HG02763 (cell line): ENCODE data around the gene SLC25A22.

Experiments used
- ATAC-seq: cut with Tn5 transposase; IDR thresholded peaks from one replicate; pipeline ENCODE4 v1.9.1; 2021; ENCODE audit warnings: mild to moderate bottlenecking, moderate library complexity; ENCODE audit not compliant: unreplicated experiment

The SLC25A22 gene

DNA sequence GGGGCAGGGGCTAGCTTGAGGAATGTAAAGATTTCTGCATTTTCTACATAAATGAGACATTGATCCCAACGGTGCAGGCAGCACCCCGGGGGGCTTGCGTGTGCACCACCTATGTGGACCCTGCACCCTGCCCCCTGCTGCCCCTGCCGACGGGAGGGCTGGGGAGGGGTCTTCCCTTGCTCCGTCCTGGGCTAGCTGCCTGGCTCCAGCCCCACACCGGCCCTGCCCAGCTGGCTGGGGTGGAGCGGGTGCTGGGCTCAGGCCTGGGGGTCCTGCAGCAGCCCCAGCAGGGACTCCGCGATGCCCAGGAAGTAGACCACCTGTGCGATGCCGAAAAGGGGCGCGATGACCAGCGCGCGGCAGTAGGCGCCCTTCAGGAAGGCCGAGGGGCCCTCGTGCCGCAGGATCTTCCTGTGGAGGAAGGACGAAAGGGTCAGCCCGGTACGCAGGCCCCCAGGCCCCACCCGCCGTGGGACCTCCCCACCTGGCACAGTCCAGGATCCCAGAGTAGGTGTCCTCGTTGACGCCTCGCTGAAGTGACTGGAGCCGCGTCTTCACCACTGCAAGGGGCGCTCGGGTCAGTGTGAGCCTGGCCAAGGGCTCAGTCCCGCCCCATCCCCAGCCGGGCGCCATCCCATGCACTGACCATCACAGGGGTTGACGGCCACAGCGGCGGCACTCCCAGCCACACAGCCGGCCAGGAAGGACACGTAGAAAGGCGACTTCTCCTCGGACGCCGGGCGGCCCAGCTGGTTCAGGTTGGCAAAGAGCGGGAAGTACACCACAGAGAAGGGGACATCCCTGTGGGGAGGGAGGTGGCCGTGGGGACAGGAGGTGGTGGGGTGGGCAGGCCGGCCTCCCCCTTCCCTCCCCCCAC is 6.2 kb downstream of the SLC25A22 start:
- ATAC-seq, result no peak

DNA sequence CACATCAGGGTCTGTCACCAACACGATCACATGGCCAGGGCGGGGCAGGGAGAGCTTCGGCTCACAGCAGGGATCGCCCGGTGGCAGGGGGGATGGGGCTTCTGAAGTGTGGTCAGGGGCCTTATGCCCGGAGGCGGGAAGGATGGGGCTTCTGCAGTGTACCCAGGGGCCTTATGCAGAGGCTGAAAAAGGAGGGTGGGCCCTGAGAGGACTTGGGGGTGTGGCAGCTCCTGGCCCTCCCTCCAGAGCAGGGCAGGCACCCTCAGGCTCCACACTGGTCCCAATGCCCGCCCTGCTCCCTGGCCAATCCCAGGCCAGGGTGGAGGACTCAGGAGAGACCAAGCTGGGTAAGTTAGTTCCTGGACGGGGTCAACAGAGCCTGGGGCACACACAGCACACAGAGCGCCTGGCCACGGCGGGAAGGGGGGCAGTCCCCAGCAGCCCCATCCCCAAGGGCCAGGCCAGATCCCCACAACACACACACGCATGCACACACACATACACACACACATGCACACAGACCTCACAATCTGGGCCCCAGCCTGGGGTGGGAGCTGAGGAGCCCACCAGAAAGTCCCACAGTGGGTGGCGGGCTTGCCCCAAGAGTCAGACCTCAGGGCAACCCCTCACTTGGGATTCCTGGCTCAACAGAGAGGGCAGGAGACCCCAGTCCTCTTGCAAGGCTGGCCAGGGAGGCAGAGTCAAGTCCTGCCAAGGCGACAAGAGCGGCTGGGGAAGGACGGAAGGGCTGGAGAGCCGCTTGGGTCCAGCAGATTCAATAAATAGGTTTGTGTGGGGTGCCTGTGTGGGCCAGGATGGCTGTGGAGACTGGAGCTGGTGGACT is 7.1 kb downstream of the SLC25A22 start:
- ATAC-seq, result no peak

DNA sequence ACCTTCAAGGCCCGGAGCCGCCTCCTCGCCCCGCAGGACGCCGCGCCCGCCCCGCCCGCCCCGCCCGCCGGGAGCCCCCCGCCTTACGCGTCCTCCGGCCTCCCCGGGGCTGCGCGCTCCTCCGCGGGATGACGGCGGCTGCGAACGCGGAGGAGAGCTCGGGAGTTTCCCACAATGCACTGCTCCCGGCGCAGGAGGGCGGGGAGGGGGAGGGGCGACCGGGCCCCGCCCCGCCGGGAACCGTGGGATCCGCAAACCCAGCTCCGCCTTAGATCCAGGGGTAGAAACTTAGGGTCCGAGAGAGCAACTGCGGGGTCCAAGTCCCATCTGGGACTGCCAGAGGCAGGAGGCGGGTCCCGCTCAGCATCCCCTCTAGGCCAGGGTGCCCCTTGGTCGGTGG is 8.1 kb downstream of the SLC25A22 start, which contains the start of gene CEND1:
CEND1 (minus strand) TSS at position 148 of the 400 bp plus-strand sequence. CDS start 1,514 bp downstream, outside the sequence.
- ATAC-seq, result no peak

DNA sequence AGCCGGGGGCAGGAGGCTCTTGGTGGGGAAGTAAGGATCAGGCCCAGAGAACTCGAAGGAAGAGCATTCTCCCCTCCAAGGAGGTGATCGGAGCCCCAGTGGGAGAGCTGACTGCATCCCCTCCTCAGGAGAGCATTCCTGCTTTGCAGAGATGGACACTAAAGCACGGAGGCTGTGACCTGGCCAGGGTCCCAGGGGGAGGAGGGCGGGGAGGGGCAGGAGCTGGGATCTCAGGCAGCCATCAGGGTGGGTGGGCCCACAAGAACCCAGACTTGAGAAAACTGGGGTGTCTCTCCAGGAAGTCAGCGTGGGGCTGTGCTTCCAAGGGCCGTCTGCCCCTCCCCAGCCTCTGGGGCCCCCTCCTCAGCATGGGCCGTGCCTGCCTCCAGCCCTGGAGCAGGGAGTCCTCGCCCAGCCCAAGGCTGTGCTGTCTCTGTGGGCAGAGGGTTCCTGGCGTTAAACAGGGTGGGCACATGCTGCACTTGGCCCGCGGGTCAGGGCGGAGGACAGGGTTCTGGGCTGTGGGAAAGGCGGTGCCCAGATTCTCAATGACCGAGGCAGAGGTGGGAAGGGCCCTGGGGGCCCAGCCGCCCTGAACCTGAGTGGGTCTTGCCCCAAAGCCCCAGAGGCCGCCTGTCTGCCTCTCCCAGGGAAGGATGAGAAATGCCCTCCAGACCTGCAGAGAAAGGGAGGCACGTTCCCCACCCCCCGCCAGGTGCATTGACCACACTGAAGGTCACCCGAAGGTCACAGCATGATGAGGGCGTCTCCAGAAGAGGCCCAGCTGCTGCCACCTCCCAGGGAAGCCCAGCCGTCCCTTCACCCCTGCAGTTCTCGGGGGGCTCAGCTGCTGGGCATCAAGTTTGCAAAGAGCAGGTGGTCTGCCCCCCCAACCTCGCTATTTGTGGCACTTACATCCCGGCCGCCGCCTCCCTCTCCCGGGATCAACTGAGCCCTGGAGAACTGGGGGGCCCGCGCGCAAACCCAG is 8.8 kb downstream of the SLC25A22 start:
- no peak for ATAC-seq

DNA sequence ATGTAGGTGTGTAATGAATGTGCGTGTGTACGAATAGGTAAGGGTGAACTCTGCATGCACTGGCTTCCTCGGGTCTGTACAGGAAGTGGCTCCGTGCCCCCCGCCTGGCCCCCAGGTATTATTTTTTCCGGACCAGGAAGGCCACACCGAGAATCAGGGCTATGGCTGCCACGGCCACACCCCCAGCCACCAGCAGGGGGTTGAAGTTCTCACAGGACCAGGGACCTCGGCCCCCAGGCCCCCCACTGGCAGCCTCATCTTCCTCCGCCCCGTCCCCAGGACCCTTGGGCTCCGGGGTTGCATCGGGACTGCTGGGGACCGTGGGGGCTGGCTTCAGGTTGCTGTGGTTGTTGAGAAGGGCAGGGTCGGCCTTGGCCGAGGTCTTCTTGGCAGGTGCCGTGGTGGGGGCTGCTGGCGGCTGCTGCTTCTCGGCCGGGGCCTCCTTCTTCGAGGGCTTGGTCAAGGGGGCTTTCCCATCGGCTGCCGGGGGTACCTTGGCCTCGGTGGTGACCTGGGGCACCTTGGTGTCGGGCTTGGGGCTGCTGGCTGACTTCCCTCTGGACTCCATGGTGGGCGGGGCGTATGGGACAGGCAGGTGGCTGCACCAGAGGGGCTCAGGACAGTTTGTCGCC is 10.0 kb downstream of the SLC25A22 start:
- no peak for ATAC-seq

DNA sequence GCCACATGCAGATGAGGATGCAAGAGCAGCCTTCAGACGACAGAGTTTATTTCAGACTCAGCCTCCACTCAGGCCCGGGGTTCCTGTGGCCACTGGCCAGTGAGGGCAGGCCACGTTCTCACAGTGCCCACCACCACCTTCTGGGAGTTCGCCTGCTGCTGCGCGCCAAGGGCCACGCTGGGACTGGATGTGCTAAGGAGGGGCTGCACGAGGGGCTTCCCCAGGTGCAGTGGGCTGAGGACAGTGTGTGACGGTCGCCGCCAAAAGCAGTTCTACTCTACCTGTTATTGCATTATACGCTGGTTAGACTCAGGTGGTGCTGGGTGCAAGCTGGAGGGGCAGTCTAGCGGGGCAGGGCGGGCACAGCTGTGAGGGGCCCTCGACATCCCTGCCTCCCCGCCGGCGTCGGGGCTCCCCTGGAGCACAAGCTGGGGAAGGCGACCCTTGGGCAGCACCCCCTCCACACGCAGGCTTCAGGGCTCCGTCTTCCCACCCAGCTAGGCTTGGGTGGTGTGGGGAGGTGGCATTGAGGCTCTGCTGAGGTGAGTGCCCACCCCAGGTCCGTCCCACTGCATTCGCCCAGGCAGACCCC is 10.9 kb downstream of the SLC25A22 start:
- ATAC-seq, result no peak

DNA sequence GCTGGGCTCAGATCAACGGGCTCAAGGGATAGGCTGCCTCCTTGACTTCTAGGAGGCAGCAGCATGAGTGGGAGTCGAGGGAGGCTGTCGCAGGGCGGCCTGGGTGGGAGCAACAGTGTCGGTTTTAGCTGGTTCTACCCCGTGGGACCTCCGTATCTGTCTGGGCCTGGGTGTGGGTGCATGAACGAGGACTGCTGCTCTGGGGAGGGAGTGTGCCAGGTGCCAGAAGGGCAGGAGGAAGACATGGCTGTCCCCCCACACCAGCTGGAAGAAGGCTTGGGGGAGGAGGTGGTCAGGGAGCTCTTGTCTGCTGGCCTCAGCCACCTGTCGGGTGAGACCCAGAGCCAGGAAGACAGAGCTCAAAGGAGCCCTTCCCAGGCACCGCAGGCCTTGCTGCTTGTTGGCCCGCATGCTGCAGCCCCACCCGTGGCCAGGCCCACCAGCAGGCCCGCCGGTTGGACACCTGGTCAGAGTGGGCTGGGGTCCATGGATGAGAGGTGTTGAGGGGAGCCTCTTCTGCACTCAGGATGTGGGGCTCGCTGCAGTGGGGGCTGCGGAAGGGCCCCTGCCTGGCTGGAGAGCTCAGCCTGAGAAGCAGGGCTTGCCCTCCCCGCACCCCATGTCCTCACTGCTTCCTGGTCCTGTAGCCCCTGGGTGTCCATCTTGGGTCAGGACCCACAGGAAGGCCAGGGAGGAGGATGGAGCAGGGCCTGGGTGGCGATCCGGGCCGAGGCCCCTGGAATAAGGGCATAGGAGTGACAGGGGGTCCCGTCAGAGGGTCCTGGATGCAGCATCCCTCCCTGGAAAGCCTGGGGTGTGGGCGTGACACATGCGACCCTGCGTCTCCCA is 11.6 kb downstream of the SLC25A22 start:
- no peak for ATAC-seq

DNA sequence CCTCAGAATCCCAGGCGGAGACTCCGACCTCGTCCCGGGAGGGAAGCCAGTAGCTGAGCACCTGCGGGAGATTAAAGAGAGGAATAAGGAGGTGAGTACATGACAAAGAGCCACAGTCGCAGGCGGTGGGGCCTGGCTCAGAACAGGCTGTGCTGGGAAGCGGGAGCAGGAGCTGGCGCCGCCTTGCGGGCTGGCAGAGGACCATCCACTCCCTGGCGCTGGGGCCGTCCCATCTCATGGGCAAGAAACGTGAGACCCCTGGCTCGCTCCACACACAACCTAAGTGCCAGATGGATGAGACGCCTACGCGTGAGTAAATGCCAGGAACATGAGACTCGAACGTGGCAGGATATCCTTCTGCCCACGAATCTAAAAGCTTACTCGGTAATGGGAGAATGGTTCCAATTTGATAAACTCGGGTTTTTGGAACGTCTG is 14.5 kb downstream of the SLC25A22 start:
- ATAC-seq, result no peak

DNA sequence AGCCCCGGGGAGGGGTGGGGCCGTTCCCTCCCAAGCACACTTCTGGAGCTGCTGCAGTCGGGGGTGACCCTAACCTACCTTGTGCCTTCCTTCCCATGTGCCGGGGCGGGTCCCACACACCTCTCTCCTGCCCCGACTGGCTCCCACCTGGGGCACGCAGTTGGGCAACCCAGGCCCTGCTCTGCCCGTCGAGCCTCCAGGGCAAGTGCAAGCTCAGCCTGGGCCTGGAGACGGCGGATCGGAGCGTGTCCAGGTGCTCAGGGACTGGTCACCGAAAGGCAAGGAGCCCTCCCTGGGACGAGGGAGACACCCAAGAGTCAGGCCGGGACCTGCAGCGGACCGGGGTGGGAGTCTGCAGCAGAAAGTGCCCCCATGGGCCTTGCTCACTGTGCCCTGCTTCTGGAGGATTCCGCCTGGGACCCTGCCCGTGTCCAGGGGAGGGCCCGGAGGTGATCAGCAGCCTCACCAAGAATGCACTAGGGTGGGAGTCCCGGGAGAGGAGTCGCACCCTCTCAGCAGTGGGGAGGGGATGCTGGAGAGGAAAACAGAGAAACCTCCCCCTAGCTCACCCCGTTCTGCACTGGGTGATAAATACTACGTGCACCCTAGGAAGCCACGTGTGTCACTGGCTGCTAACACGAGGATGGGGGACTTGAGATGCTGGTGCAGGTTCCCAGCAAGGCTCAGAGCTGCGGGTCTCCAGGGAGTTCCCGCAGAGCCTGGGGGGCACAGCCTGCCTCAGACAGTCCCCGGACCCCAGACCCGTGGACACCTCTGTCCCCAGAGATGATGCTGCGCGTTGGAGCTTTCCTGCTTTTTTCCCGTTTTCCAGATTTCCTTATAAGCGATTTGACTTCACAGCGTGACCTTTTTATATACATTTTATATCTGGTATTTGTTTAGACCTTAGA is 15.6 kb downstream of the SLC25A22 start:
- ATAC-seq, result no peak

DNA sequence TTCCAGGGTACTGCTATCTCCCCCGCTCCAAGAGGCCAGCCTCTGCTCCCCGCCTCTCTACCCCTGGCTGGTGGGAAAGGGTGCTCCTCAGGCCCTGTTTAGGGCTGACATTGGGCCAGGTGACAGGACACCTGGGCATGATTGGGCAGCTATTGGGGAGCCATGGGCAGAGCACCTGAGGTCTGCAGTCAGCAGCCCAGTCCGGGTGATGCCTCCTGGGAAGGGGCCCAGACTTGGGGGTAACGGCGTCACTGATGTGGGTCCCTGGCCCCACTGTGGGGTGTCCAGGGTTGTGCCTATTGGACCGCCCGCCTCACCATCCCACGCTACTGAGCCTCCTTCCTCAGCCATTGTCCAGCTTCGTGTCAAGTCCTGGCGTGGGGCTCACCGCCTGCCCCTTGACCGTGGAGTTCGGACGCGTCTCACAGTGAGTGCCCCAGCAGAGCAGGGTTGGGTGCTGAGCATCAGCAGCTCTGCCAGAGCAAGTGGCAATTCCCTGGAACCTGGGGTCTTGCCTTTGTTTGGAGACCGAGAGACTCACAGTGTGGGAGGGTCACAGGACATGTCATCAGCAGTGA is 18.0 kb downstream of the SLC25A22 start:
- ATAC-seq, result no peak

DNA sequence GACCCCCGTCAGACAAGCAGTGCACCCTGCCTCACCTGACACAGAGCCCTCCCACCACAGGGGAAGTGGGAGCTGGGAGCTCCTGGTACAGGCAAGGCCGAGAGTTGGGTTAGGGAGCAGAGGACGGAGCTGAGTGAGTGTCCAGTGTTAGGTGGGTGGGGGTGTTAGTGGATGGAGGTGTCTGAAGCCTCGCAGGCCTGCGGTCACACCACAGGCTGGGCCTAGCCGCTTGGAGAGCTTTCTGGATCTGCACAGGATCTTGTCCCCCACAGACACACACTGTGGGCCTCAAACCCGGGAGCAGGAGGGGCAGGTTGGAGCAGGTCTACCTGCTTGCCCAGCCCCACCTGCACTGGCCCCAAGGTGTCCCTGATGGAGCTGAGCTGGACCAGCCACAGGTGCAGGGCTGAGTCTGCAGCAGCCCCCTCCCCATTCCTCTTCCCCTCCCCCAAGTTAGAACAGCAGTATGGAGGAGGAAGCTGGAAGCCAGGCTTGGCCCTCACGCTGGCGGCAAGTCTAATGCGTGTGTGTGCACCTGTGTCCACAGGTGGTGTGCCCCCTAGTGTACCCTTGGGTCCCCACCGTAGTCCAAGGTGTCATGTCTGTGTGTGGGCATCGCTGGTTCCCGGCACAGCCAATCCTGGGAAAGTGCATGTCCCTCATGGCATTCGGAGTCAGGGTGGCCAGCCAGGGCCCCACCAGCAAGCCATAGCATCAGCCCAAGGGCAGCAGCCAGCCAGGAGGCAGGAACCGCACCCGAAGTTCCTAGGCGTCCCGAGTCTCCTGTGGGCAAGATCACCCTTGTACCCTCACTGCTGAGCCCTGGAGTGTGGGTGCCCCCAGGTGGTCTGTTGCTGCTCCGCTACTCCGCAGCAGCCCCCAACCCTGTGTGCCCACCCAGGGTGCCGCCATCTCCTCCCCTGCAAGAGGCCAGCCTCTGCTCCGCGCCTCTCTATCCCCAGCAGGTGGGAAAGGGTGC is 18.8 kb downstream of the SLC25A22 start:
- no peak for ATAC-seq

DNA sequence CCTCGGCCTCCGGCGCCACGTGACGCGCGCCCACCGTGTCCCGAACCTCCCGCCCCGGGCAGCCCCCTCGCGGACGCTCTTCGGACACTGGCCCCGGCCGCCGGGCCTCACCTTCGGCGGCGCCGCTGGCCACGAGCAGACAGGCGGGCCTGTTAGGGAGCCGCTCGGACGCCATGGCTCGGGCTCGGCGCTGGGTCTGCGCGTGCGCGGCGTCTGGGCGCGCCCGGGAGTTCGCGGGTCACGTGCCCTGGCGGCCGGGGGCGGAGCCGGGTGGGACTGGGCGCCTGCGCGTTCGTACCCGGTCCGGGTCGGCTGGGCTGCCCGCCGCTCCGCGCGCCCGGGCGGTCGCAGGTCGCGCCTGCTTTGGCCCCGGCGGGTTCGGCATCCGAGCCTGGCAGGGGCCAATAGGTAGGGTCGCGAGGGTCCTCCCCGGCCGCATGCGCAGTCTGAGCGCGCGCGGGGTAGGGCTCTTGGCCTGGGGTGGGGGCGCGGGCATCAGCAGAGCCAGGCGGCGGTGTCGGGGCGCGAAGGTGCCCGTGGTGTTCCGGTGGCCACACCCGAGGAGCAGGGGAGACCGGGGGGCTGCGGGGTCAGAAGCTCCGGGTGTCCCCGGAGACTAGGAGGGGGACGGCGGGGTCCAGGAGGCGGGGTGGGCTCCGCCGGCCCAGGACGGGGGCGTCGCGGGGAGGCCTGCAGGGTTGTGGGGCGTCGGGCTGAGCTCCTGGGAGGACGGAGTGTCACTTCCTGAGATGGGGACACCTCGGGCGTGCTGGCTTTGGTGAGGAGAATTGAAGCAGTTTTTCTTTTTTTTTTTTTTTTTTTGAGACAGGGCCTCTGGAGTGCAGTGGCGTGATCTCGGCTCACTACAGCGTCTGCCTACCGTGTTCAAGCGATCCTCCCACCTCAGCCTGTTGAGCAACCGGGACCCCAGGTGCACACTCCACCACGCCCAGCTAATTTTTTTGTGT is 20.5 kb downstream of the SLC25A22 start, which contains the start of gene GATD1:
GATD1 (minus strand) TSS at position 200 of the 968 bp plus-strand sequence; CDS start at position 175, 25 bp downstream.
- ATAC-seq, result peak; percentile 79

DNA sequence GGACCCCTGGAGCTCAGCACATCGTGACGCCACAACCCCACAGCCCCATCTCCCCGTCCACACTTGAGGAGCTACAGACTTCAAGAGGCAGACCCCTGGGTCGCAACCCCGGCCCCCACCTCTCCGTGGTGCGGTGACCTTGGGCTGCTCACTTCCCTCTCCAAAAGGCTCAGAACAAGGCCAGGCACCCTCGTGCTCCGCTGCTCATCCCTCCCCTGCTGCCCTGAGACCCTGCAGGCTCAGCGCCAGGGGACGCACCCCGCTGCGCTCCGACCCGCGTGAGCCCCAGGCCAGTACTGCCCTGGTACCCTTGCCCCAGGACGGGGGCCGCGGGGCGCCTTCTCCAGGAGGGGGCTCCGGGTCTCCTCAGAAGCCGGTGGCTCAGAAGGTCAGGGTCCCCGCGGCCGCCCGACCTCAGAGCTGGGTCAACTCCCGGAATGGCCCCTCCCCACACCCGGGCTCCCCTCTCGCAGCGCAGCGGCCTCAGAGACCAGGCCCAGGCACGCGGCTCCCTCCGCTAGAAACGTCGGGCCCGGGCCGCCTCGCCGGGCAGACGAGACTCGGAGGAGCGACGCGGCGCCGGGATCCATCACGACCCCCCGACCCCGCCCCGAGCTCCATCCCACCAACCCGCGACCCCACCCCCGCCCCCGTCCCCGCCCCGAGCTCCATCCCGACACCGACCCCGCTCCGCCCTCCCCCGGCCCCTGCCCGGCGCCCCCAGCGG is 21.4 kb downstream of the SLC25A22 start:
- ATAC-seq, result peak; percentile 31

DNA sequence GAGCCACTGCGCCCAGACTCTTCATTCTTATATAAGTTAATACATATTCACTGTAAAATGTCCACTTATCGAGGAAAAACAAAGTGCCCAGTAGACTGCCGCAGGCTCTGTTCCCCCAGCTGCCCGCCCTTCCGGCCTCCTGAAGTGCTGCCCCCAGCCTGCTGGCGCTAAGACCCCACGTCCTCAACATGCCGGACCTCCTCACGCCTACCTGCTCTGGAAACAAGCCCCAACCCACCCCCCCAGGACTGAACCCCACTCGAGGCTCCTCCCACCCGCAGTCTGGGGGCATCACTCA is 21.9 kb downstream of the SLC25A22 start:
- no peak for ATAC-seq
